GM12878 (cell line): ENCODE measurements around the gene LRRC52. TPM values are rescaled to one million over a fixed set of nuclear protein-coding genes. Genes with fewer than 3 reads are reported as not detected.

ENCODE experiments used
- ATAC-seq: fragments of 200-7000 bp; cut with Tn5 transposase; 3 replicates; pipeline ENCODE4 v1.9.1; 2020; ENCODE audit warnings: mild to moderate bottlenecking, moderate library complexity
- BruUV-seq: library from RNA; stranded (reverse); fragments of 400-500 nt; replicated peaks from 2 replicates; lab custom pipeline; 2021; lab: Mats Ljungman, UMichigan
- CTCF ChIA-PET: fragments of 300-600 bp; sonication (Branson Sonifier 250); formaldehyde crosslinking; extraction: SDS; loops from one replicate; lab custom pipeline; 2021; ENCODE audit warnings: inconsistent platforms; lab: Yijun Ruan, JAX
- POLR2A ChIA-PET: fragments of 350-600 bp; formaldehyde crosslinking; extraction: SDS; loops from one replicate; lab custom pipeline; 2021; ENCODE audit warnings: inconsistent platforms; lab: Charles Lee
- RAD21 ChIA-PET: fragments of 300-600 bp; sonication (Branson Sonifier 250); formaldehyde crosslinking; loops from one replicate; lab custom pipeline; 2023; ENCODE audit warnings: antibody characterized with exemption; ENCODE audit not compliant: unreplicated experiment; lab: Charles Lee
- SMC1A ChIA-PET: fragments of 300-600 bp; sonication (Branson Sonifier 250); formaldehyde crosslinking; loops from one replicate; lab custom pipeline; 2023; ENCODE audit not compliant: unreplicated experiment, uncharacterized antibody; lab: Charles Lee
- DNase-seq: peaks from one replicate; pipeline ENCODE4 v3.0.0-alpha.2; 2011; ENCODE audit warnings: low read depth, low spot score
- FAIRE-seq: peaks from 3 replicates; lab custom pipeline; 2011; peaks lifted over from hg19 to GRCh38; lab: Jason Lieb, UNC
- H2AFZ ChIP-seq: 2 replicates; pipeline ENCODE4 v1.6.0; 2011; ENCODE audit warnings: low read depth, low read length, control low read depth; ENCODE audit not compliant: control insufficient read depth
- H3K27ac ChIP-seq: 2 replicates; pipeline ENCODE4 v1.5.1; 2011; ENCODE audit warnings: control low read depth; ENCODE audit not compliant: control insufficient read depth, insufficient read depth
- H3K27me3 ChIP-seq, 2 experiments: replicated peaks in 1 of 2; 2 replicates each; pipeline versions ENCODE4 v1.6.0 to v1.6.1; 2011; ENCODE audit warnings: low read length in 1 of 2; ENCODE audit not compliant: control insufficient read depth in 2 of 2, insufficient read depth in 2 of 2
- H3K36me3 ChIP-seq, 2 experiments: 2 replicates each; pipeline ENCODE4 v1.5.1; 2011; ENCODE audit warnings: low read length in 1 of 2; ENCODE audit not compliant: control insufficient read depth in 2 of 2, insufficient read depth in 2 of 2
- H3K4me1 ChIP-seq: 2 replicates; pipeline ENCODE4 v1.6.1; 2011; ENCODE audit warnings: mild to moderate bottlenecking, low read length, moderate library complexity, mixed read lengths; ENCODE audit not compliant: control insufficient read depth, insufficient read depth
- H3K4me2 ChIP-seq: 2 replicates; pipeline ENCODE4 v1.6.0; 2011; ENCODE audit warnings: control low read depth; ENCODE audit not compliant: control insufficient read depth, insufficient read depth
- H3K4me3 ChIP-seq: fragments of 200-600 bp; sonication (generic); 2 replicates; pipeline ENCODE4 v1.5.1; 2016
- H3K79me2 ChIP-seq: 2 replicates; pipeline ENCODE4 v1.6.0; 2011; ENCODE audit warnings: low read length; ENCODE audit not compliant: control insufficient read depth, insufficient read depth
- H3K9ac ChIP-seq: 2 replicates; pipeline ENCODE4 v1.8.0; 2011; ENCODE audit warnings: low read length, control low read depth, mixed read lengths; ENCODE audit not compliant: control insufficient read depth, insufficient read depth
- H3K9me3 ChIP-seq: replicated peaks from 3 replicates; pipeline ENCODE4 v1.5.1; 2011; ENCODE audit warnings: mild to moderate bottlenecking, low read length; ENCODE audit not compliant: control insufficient read depth, insufficient read depth
- H4K20me1 ChIP-seq: 2 replicates; pipeline ENCODE4 v1.6.0; 2011; ENCODE audit not compliant: control insufficient read depth, insufficient read depth
- BHLHE40 ChIP-seq, 2 experiments: fragments of 450-650 bp in 1 of 2; IDR thresholded peaks; 2 replicates each; pipeline ENCODE4 v1.6.1; 2011 to 2017; ENCODE audit warnings: low read depth in 2 of 2, borderline replicate concordance in 1 of 2, improper control_type of control experiment in 1 of 2, low read length in 1 of 2, mild to moderate bottlenecking in 1 of 2
- IRF4 ChIP-seq: IDR thresholded peaks from 2 replicates; pipeline ENCODE4 v1.6.1; 2011; ENCODE audit warnings: low read depth, low read length
- JUNB ChIP-seq: IDR thresholded peaks from 2 replicates; pipeline ENCODE4 v1.6.1; 2016; ENCODE audit warnings: antibody characterized with exemption, mild to moderate bottlenecking
- NBN ChIP-seq: fragments of 450-650 bp; IDR thresholded peaks from 2 replicates; pipeline ENCODE4 v1.6.1; 2016
- NR2F1 ChIP-seq: fragments of 450-650 bp; conservative IDR thresholded peaks from 2 replicates; pipeline ENCODE4 v1.6.1; 2017; ENCODE audit warnings: mild to moderate bottlenecking
- SMAD1 ChIP-seq: fragments of 450-650 bp; IDR thresholded peaks from 2 replicates; pipeline ENCODE4 v1.6.1; 2018; ENCODE audit warnings: mild to moderate bottlenecking, low read depth; ENCODE audit not compliant: partially characterized antibody
- ZNF274 ChIP-seq: IDR thresholded peaks from one replicate; pipeline ENCODE4 v1.8.0; 2011; ENCODE audit not compliant: insufficient read length, insufficient read depth
- WGBS: methylation state at CpG from one replicate; pipeline ENCODE4 v1.1.6; 2016; ENCODE audit warnings: low lambda C conversion rate; ENCODE audit not compliant: insufficient replicate concordance, insufficient coverage; ENCODE audit errors: missing lambda C conversion rate; 5-methylcytosine and 5-hydroxymethylcytosine counted together
- in situ Hi-C: fragments of 300-500 bp; cut with MboI; formaldehyde crosslinking; loops from 9 replicates; pipeline ENCODE4 v1.14.3; 2018; ENCODE audit warnings: mixed read lengths
- intact Hi-C: fragments of 100-400 bp; cut with micrococcal nuclease; formaldehyde crosslinking; loops from one replicate; pipeline ENCODE4 v1.14.2; 2022; ENCODE audit not compliant: unreplicated experiment
- polyA plus RNA-seq, 11 experiments: library from polyadenylated mRNA; depleted of rRNA in 4 of 11; unstranded in 6 of 11; stranded (reverse) in 5 of 11; fragments of >200 nt; fragmentation: Nextera tagmentation in 4 of 11; fragmentation: Illumina TruSeq in 1 of 11; extraction: Ambion mirVana in 4 of 11; extraction: Trizol in 1 of 11; gene quantifications; 1 replicate in 1 of 11; 2 replicates in 10 of 11; pipeline versions ENCODE4 v1.2.1 to v1.2.3, GENCODE V29; 2011 to 2016; ENCODE audit warnings: inconsistent platforms in 2 of 11, missing spikeins in 2 of 11, low read depth in 1 of 11
- total RNA-seq, 4 experiments: library from RNA; depleted of rRNA in 3 of 4; stranded (reverse); fragments of >200 nt in 3 of 4; fragmentation: Illumina TruSeq in 1 of 4; extraction: Trizol in 1 of 4; gene quantifications; 2 replicates each; pipeline versions ENCODE4 v1.2.1 to v1.2.3, GENCODE V29; 2013 to 2021
- TF ChIP-seq, protein P1 (sequence below): fragments of 450-650 bp; IDR thresholded peaks from 2 replicates; pipeline ENCODE4 v1.6.1; 2016; ENCODE audit warnings: mild to moderate bottlenecking, moderate library complexity, borderline replicate concordance
- TF ChIP-seq, protein P2 (sequence below): fragments of 450-650 bp; conservative IDR thresholded peaks from 2 replicates; pipeline ENCODE4 v1.6.1; 2017; ENCODE audit warnings: mild to moderate bottlenecking, moderate library complexity
- TF ChIP-seq, protein P3 (sequence below): fragments of 450-650 bp; IDR thresholded peaks from 2 replicates; pipeline ENCODE4 v1.6.1; 2017; ENCODE audit warnings: borderline replicate concordance
- TF ChIP-seq, protein P4 (sequence below): fragments of 450-650 bp; IDR thresholded peaks from 2 replicates; pipeline ENCODE4 v1.6.1; 2017; ENCODE audit warnings: mild to moderate bottlenecking, moderate library complexity

LRRC52 gene
- total and polyA plus RNA-seq, 10 of the 15 experiments (the other 5 are each of a cell fraction or from before 2014, with no cell fraction given): not detected

DNA sequence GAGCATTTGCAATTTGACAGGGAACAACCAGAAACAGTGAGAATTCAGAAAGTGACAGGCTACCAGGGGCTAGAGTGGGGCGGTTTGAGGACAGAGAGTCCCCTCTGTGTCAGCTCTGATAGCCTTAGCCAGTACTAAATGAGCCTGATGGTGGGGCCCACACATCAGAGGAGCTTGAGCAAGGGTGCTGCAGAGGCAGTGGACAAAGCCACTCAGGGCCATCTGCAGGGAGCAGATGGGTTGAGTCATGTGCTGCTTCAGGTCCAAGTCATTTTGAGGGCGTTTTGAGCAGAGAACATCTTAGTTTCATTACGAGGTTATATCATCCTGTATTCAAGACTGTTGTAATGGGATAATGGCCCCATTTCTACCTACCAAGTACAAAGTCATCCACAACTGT is 7.7 kb downstream of the LRRC52 start:
- intact Hi-C loops (no loop called here), in situ Hi-C loops (no loop called here)
- ChIA-PET CTCF (interaction anchor here (0.7 kb wide), 1 partner anchor 36 kb away, joined by 3 read pairs; no protein-coding TSS in a partner anchor), RAD21 (no interaction called here), POLR2A (no interaction called here), SMC1A (no interaction called here)
- H3K36me3 ChIP-seq: no peaks in the 10 kb centered on the region
- DNase-seq (no peak), FAIRE-seq (no peak), ATAC-seq (no peak)
- no peaks in the 10 kb centered on the region for H3K4me1 ChIP-seq
- H4K20me1 ChIP-seq: no peaks in the 10 kb centered on the region
- 19% methylated on average over 3 of the region's 3 CpGs for WGBS
- no peak overlapping the region for H2AFZ ChIP-seq
- no peak overlapping the region for H3K4me3 ChIP-seq
- H3K27me3 ChIP-seq: no peaks in the 10 kb centered on the region; a peak in 2 of 4 replicates
- H3K9me3 ChIP-seq: no peaks in the 10 kb centered on the region
- BruUV-seq: no TSS peak
- H3K9ac ChIP-seq: no peak overlapping the region
- no peak overlapping the region for H3K4me2 ChIP-seq
- H3K27ac ChIP-seq: no peak overlapping the region
- H3K79me2 ChIP-seq: no peaks in the 10 kb centered on the region
- no peak for TF ChIP-seq BHLHE40 (IDR thresholded peaks at IDR 0.05; ENCODE audit: borderline replicate concordance in 1 of 2, low read depth in 2 of 2, low read length in 1 of 2)
- TF ChIP-seq, protein P1, sequence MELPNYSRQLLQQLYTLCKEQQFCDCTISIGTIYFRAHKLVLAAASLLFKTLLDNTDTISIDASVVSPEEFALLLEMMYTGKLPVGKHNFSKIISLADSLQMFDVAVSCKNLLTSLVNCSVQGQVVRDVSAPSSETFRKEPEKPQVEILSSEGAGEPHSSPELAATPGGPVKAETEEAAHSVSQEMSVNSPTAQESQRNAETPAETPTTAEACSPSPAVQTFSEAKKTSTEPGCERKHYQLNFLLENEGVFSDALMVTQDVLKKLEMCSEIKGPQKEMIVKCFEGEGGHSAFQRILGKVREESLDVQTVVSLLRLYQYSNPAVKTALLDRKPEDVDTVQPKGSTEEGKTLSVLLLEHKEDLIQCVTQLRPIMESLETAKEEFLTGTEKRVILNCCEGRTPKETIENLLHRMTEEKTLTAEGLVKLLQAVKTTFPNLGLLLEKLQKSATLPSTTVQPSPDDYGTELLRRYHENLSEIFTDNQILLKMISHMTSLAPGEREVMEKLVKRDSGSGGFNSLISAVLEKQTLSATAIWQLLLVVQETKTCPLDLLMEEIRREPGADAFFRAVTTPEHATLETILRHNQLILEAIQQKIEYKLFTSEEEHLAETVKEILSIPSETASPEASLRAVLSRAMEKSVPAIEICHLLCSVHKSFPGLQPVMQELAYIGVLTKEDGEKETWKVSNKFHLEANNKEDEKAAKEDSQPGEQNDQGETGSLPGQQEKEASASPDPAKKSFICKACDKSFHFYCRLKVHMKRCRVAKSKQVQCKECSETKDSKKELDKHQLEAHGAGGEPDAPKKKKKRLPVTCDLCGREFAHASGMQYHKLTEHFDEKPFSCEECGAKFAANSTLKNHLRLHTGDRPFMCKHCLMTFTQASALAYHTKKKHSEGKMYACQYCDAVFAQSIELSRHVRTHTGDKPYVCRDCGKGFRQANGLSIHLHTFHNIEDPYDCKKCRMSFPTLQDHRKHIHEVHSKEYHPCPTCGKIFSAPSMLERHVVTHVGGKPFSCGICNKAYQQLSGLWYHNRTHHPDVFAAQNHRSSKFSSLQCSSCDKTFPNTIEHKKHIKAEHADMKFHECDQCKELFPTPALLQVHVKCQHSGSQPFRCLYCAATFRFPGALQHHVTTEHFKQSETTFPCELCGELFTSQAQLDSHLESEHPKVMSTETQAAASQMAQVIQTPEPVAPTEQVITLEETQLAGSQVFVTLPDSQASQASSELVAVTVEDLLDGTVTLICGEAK: no peak
- TF ChIP-seq, protein P2, sequence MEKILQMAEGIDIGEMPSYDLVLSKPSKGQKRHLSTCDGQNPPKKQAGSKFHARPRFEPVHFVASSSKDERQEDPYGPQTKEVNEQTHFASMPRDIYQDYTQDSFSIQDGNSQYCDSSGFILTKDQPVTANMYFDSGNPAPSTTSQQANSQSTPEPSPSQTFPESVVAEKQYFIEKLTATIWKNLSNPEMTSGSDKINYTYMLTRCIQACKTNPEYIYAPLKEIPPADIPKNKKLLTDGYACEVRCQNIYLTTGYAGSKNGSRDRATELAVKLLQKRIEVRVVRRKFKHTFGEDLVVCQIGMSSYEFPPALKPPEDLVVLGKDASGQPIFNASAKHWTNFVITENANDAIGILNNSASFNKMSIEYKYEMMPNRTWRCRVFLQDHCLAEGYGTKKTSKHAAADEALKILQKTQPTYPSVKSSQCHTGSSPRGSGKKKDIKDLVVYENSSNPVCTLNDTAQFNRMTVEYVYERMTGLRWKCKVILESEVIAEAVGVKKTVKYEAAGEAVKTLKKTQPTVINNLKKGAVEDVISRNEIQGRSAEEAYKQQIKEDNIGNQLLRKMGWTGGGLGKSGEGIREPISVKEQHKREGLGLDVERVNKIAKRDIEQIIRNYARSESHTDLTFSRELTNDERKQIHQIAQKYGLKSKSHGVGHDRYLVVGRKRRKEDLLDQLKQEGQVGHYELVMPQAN: no peak
- TF ChIP-seq, protein P3, sequence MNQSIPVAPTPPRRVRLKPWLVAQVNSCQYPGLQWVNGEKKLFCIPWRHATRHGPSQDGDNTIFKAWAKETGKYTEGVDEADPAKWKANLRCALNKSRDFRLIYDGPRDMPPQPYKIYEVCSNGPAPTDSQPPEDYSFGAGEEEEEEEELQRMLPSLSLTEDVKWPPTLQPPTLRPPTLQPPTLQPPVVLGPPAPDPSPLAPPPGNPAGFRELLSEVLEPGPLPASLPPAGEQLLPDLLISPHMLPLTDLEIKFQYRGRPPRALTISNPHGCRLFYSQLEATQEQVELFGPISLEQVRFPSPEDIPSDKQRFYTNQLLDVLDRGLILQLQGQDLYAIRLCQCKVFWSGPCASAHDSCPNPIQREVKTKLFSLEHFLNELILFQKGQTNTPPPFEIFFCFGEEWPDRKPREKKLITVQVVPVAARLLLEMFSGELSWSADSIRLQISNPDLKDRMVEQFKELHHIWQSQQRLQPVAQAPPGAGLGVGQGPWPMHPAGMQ: no peak
- TF ChIP-seq, protein P4, sequence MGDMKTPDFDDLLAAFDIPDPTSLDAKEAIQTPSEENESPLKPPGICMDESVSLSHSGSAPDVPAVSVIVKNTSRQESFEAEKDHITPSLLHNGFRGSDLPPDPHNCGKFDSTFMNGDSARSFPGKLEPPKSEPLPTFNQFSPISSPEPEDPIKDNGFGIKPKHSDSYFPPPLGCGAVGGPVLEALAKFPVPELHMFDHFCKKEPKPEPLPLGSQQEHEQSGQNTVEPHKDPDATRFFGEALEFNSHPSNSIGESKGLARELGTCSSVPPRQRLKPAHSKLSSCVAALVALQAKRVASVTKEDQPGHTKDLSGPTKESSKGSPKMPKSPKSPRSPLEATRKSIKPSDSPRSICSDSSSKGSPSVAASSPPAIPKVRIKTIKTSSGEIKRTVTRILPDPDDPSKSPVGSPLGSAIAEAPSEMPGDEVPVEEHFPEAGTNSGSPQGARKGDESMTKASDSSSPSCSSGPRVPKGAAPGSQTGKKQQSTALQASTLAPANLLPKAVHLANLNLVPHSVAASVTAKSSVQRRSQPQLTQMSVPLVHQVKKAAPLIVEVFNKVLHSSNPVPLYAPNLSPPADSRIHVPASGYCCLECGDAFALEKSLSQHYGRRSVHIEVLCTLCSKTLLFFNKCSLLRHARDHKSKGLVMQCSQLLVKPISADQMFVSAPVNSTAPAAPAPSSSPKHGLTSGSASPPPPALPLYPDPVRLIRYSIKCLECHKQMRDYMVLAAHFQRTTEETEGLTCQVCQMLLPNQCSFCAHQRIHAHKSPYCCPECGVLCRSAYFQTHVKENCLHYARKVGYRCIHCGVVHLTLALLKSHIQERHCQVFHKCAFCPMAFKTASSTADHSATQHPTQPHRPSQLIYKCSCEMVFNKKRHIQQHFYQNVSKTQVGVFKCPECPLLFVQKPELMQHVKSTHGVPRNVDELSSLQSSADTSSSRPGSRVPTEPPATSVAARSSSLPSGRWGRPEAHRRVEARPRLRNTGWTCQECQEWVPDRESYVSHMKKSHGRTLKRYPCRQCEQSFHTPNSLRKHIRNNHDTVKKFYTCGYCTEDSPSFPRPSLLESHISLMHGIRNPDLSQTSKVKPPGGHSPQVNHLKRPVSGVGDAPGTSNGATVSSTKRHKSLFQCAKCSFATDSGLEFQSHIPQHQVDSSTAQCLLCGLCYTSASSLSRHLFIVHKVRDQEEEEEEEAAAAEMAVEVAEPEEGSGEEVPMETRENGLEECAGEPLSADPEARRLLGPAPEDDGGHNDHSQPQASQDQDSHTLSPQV: no peak
- no peak for TF ChIP-seq ZNF274
- no peak for TF ChIP-seq JUNB
- no peak for TF ChIP-seq IRF4
- TF ChIP-seq SMAD1: no peak
- no peak for TF ChIP-seq NBN
- TF ChIP-seq NR2F1: no peak
